ENCODE results near the gene PUSL1. TPM values are rescaled to one million over a fixed set of nuclear protein-coding genes. Genes with fewer than 3 reads are reported as not detected.
A peak's percentile ranks its signal among the peaks of the same experiment; 100 is the strongest.

The PUSL1 gene
- total RNA-seq, 1 experiment from 2014 or later, result 15.5 TPM

DNA sequence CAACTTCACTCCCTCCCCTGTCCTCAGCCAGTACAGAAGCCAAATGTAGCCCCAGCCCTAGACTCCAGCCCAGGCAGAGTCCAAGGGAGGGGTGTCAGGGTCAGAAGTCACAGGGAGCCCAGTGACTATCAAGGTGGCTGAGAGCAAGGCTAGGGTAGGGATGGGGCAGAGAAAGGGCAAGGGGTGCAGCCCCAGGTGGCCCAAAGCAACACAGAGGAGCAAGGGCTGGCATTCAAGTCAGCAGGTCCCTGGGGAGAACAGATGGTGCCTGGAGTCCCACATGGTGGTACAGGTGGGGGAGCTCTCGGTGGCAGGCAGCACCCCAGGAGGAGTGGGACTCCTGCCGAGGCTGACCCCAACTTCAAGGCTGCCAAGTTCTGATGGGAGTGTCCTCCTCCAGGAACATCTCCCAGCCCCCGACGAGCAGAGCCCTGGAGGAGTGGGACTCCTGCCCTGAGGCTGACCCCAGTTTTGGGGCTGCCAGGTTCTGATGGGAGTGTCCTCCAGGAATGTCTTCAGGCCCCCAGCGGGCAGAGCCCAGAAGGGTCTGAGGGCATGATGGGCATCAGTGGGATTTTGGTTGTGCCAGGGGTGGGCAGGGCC lies 44.5 kb downstream of the PUSL1 start:
- in situ Hi-C loops (cut with HindIII; ENCODE audit: low pct_unique_long_range_greater_than_20kb, low sequenced_read_pairs), result no loop called here

DNA sequence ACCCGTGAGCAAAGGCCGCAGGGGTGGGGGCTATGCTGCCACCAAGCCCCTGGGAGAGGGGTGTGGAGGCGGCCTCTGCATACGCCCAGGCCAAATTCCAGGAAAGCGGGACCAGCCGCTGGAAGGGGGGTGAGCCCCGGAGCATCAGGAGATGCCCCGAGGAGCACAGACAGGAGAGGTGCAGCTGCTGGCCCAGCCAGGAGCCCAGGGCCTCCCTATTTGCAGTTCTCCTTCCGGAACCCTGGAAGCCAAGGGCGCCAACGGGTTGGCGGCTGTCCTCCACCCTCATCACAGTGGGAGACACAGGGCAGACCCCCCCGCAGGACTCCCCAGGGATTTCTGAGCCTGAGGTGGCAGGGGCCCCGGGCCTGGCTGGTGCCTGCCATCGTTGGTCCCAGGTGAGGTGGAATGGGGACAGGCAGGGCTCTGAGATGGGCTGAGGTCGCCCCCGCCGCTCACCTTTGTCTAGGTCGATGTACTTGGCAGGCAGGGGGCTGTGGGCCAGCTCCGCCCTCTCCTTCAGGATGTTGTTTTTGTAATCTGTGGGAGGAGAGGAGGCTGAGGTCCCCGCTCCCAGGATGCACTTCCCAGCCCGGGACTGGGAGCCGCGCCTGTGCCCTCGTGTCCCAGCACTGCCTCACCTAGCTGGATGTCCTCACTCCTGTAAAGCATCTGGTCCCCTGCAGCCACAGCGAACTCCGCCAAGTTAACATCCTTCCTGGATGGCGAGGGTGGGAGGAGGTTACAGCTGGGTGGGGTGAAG lies 45.2 kb downstream of the PUSL1 start:
- in situ Hi-C loops (cut with HindIII; ENCODE audit: low pct_unique_long_range_greater_than_20kb, low sequenced_read_pairs), result no loop called here
- no peak for DNase-seq (ENCODE audit: low read depth, low spot score)

More for the DNA sequence above, 44.5 kb downstream of the PUSL1 start:
- no peak for DNase-seq (ENCODE audit: low read depth, low spot score)

DNA sequence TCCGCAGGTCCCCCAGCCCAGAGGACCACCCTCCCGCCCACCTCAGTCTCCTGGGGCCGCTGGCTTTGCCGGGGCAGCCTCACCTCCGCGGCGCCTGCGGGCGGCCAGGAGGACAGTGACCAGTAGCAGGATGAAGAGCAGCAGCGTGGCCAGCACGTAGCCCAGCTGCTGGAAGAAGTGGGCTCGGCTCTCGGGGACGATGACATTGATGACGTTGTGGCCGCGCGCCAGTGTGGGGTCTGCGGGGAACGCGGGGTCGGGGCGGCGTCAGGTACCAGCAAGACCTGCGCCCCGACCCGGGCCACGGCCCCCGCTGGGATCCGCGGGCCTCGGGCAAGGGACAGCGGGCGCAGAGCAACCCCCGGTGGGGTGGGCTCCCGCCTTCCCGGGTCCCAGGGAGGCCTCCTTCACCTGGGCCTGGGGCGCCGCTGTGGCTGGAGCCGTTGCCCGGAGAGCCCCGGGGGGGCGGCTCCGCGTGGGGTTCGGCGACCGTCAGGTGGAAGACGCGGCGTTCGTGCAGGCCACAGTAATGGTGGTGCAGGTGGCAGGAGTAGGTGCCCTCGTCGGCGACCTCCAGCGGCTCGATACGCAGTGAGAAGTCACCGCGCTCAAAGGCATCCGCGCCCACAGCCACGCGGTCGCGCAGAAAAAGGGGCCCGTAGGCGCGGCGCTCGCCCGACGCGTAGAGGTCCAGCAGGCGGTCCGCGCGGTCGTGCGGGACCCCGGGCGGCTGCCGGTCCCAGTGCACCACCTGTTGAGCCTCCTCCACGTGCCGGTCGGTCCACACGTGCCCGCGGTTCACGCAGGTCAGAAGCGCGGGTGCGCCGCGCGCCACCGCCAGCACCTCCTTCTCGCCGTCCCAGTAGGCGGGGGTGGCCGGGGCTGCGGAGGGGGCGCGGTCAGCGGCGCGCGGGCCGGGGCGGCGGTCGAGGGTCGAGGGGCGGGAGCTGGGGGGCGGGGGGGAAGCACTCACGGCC lies 46.2 kb downstream of the PUSL1 start:
- in situ Hi-C loops (cut with HindIII; ENCODE audit: low pct_unique_long_range_greater_than_20kb, low sequenced_read_pairs), result no loop called here

DNA sequence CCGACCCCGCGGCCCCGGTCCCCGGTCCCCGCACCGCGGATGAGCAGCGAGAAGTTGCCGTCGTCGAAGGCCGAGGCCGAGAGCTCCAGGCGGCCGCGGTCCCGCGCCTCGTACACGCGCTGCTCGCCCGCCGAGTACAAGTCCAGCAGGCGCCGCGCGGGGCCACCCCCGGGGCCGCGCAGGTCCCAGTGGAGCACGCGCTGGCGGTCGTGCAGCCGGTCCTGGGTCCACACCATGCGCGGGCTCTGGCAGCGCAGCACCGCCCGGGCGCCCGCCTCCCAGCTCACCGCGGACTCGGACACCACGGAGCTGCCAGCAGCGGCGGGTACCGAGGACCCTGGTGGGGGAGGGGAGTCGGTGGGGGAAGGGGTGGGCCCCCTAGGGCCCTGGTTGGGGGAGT lies 47.0 kb downstream of the PUSL1 start:
- in situ Hi-C loops (cut with HindIII; ENCODE audit: low pct_unique_long_range_greater_than_20kb, low sequenced_read_pairs), result no loop called here
- peak; percentile 30 for DNase-seq (ENCODE audit: low read depth, low spot score)

More for the DNA sequence above, 46.2 kb downstream of the PUSL1 start:
- DNase-seq (ENCODE audit: low read depth, low spot score), result no peak

GRCh38 chr1:1356166-1356795 lies 47.9 kb downstream of the PUSL1 start:
- DNase-seq (ENCODE audit: low read depth, low spot score), result no peak
- in situ Hi-C loops (cut with HindIII; ENCODE audit: low pct_unique_long_range_greater_than_20kb, low sequenced_read_pairs), result no loop called here

DNA sequence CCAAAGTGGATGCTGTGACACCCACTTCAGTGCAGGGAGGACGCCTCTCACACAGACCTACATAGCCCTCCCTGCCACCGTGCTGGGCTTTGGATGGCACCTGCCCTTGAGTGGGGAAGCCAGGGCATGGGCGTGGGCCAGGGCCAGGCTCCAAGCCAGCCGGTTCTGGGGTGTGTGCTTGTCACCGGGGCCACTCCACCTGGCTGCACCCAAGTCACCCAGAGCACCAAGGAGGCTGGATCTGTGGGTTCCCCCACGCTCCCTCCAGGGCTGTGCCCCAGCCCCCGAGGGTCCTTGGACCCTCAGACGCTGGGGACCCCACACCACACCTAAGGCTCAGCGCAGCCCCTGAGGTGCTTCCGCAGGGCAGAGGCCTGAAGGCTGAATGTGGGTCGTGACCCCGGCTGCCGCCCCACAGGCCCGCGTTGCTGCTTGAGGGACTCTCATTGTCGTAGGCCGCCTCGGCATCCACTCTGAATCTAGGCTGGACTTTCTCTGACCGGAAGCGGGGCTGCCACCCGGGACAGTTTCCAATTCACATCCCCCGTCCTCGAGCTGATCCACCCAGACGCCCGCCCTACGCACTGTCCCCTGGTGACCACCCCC lies 48.5 kb downstream of the PUSL1 start:
- in situ Hi-C loops (cut with HindIII; ENCODE audit: low pct_unique_long_range_greater_than_20kb, low sequenced_read_pairs), result no loop called here

DNA sequence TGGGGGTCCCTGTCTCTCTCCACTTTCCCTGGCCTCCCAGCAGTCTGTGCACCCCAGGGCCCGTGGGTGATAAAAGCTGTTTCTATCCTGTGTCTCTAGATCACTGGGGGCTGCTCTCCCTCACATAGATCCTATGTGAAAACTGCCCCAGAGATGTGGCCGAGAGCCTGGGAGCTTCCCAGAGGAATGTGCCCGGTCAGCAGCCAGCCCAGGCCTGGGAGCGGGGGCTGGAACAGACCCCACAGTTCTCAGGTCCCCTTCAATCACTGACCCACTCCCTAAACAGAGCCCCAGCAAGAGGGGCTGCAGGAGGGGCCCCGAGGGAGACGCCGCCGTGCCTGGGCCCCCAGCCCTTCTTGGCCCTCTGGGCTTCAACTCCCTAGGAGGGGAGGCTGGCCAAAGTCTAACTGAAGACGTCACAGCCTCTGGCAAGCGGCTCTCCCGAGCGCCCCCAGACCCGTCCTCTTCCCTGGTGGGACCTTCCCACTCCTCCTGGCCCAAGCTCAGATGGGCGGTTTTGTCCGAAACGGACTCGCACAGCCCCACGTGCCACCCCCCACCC lies 49.6 kb downstream of the PUSL1 start:
- in situ Hi-C loops (cut with HindIII; ENCODE audit: low pct_unique_long_range_greater_than_20kb, low sequenced_read_pairs), result no loop called here

More for the DNA sequence above, 48.5 kb downstream of the PUSL1 start:
- no peak for DNase-seq (ENCODE audit: low read depth, low spot score)

GRCh38 chr1:1358433-1359271 lies 50.3 kb downstream of the PUSL1 start, which contains the start of gene MXRA8:
Gene MXRA8 (minus strand): TSS chr1:1358555. CDS start chr1:1358504, 51 bp downstream.
- no peak for DNase-seq (ENCODE audit: low read depth, low spot score)

More for the DNA sequence above, 49.6 kb downstream of the PUSL1 start:
- no peak for DNase-seq (ENCODE audit: low read depth, low spot score)

GRCh38 chr1:1359308-1359663 lies 50.9 kb downstream of the PUSL1 start:
- in situ Hi-C loops (cut with HindIII; ENCODE audit: low pct_unique_long_range_greater_than_20kb, low sequenced_read_pairs), result no loop called here
- DNase-seq (ENCODE audit: low read depth, low spot score), result no peak

More at GRCh38 chr1:1358433-1359271, 50.3 kb downstream of the PUSL1 start, which contains the start of gene MXRA8:
- in situ Hi-C loops (cut with HindIII; ENCODE audit: low pct_unique_long_range_greater_than_20kb, low sequenced_read_pairs), result no loop called here

GRCh38 chr1:1359664-1360468 lies 51.5 kb downstream of the PUSL1 start:
- in situ Hi-C loops (cut with HindIII; ENCODE audit: low pct_unique_long_range_greater_than_20kb, low sequenced_read_pairs), result no loop called here
- DNase-seq (ENCODE audit: low read depth, low spot score), result no peak

DNA sequence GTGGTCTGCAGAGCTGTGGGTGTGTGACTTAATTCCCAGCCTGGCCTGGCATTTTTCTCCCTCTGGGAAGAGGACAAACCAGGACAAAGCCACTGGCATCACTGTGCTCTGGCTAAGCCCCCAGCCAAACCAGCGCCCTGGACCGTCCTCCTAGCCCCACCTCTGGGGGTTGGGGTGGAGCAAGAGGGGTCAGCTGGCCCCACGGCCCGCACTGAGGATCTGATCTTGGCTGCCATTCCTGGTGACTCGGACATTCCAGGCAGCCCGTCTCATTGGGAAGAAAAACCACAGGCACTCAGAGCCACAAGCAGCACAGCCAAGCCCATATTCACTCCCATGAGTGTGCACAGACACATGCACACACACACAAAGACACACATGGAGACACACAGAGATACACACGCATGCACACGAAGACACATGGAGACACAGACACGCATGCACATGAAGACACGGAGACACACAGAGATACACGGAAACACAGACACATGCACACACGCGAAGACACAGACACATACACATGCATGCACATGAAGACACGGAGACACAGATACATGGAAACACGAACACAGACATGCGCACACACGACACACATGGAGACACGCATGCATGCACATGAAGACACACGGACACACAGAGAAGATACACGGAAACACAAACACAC lies 52.2 kb downstream of the PUSL1 start:
- no peak for DNase-seq (ENCODE audit: low read depth, low spot score)
- in situ Hi-C loops (cut with HindIII; ENCODE audit: low pct_unique_long_range_greater_than_20kb, low sequenced_read_pairs), result no loop called here
